Suprapubic skin (tissue), 4 donors: ENCODE results near the gene KRT72.

ENCODE experiments used
- EP300 ChIP-seq: sonication (generic); formaldehyde crosslinking; IDR thresholded peaks from one replicate; pipeline ENCODE4 v1.6.1; 2017; ENCODE audit warnings: antibody characterized with exemption
- POLR2A ChIP-seq, 2 donors: fragments of 450-650 bp; IDR thresholded peaks; one replicate each; pipeline ENCODE4 v1.6.1; 2017; ENCODE audit warnings: antibody characterized with exemption in 2 of 2, mild to moderate bottlenecking in 2 of 2, moderate library complexity in 2 of 2
- POLR2AphosphoS5 ChIP-seq, 3 donors: sonication (generic); formaldehyde crosslinking; IDR thresholded peaks; one replicate each; pipeline ENCODE4 v1.6.1; 2017; ENCODE audit warnings: antibody characterized with exemption in 3 of 3
- TF ChIP-seq, protein P1 (sequence below), 2 donors: fragments of 200-600 bp in 1 of 2; fragments of 450-650 bp in 1 of 2; sonication (generic) in 1 of 2; IDR thresholded peaks; one replicate each; pipeline ENCODE4 v1.5.1; 2016 to 2019; ENCODE audit warnings: antibody characterized with exemption in 2 of 2, mild to moderate bottlenecking in 1 of 2, moderate library complexity in 1 of 2

DNA sequence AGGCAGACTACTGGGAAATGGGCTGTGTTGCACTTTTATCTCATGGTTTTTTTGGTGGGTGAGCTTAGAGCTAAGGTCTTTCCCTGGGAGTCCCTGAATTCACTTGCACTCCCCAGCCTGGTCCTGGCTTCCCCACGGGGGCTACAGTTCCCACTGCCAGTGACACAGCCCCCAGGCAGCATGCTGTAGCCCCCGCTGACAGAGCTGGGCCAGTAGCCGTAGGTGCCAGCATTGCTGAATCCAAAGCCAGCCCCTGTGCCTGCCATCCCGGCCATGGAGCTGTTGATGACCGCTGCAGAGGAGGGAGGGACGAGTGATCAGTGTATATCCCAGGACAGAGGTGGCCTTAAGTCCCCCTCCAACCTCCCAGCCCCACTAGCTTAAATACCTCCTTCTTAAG, 6.9 kb upstream of the KRT72 start:
- TF ChIP-seq, protein P1, sequence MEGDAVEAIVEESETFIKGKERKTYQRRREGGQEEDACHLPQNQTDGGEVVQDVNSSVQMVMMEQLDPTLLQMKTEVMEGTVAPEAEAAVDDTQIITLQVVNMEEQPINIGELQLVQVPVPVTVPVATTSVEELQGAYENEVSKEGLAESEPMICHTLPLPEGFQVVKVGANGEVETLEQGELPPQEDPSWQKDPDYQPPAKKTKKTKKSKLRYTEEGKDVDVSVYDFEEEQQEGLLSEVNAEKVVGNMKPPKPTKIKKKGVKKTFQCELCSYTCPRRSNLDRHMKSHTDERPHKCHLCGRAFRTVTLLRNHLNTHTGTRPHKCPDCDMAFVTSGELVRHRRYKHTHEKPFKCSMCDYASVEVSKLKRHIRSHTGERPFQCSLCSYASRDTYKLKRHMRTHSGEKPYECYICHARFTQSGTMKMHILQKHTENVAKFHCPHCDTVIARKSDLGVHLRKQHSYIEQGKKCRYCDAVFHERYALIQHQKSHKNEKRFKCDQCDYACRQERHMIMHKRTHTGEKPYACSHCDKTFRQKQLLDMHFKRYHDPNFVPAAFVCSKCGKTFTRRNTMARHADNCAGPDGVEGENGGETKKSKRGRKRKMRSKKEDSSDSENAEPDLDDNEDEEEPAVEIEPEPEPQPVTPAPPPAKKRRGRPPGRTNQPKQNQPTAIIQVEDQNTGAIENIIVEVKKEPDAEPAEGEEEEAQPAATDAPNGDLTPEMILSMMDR (IDR thresholded peaks at IDR 0.05) = no peak
- no peak for TF ChIP-seq POLR2A (IDR thresholded peaks at IDR 0.05)
- TF ChIP-seq POLR2AphosphoS5 (IDR thresholded peaks at IDR 0.05) = no peak
- no peak for TF ChIP-seq EP300
